Breast epithelium (tissue), 4 donors: ENCODE results near the gene TXLNB. TPM values are rescaled to one million over a fixed set of nuclear protein-coding genes. Genes with fewer than 3 reads are reported as not detected.
"Not testable (repeated sequence)": the region's sequence is repeated elsewhere in the genome, so short reads cannot be mapped to it uniquely, and the experiment has no call there.

Experiments used
- DNase-seq, 2 donors: peaks; one replicate each; pipeline ENCODE4 v3.0.0-alpha.2; 2019; ENCODE audit warnings: low spot score in 2 of 2
- H3K27ac ChIP-seq, 2 donors: fragments of 200-600 bp; sonication (generic) in 1 of 2; one replicate each; pipeline ENCODE4 v1.5.1; 2016 to 2019; ENCODE audit warnings: mild to moderate bottlenecking in 1 of 2
- H3K27me3 ChIP-seq, 2 donors: fragments of 200-600 bp; sonication (generic) in 1 of 2; one replicate each; pipeline versions ENCODE4 v1.5.1 to v1.6.0; 2017 to 2019; ENCODE audit warnings: control low read depth in 1 of 2, mild to moderate bottlenecking in 1 of 2
- H3K36me3 ChIP-seq: fragments of 200-600 bp; one replicate; pipeline ENCODE4 v1.5.1; 2019
- H3K4me1 ChIP-seq, 2 donors: fragments of 200-600 bp; sonication (generic); one replicate each; pipeline ENCODE4 v1.5.1; 2016 to 2019; ENCODE audit warnings: control low read depth in 1 of 2
- H3K4me3 ChIP-seq, 3 donors: fragments of 200-600 bp; sonication (generic); 1 replicate in 2 of 3; 2 replicates in 1 of 3; pipeline ENCODE4 v1.5.1; 2016 to 2019; ENCODE audit warnings: mild to moderate bottlenecking in 3 of 3, moderate library complexity in 2 of 3
- H3K9me3 ChIP-seq, 2 donors: fragments of 200-600 bp; sonication (generic) in 1 of 2; one replicate each; pipeline ENCODE4 v1.5.1; 2016 to 2019; ENCODE audit warnings: control low read depth in 1 of 2
- POLR2A ChIP-seq: fragments of 450-650 bp; IDR thresholded peaks from one replicate; pipeline ENCODE4 v1.6.1; 2016; ENCODE audit warnings: antibody characterized with exemption, mild to moderate bottlenecking, moderate library complexity
- POLR2AphosphoS5 ChIP-seq, 3 donors: sonication (generic); formaldehyde crosslinking; IDR thresholded peaks; one replicate each; pipeline ENCODE4 v1.6.1; 2017; ENCODE audit warnings: antibody characterized with exemption in 3 of 3
- intact Hi-C: fragments of 100-400 bp; cut with DNase I; formaldehyde crosslinking; loops from one replicate; pipeline ENCODE4 v1.15.1; 2023; ENCODE audit warnings: low total_unique reads
- total RNA-seq, 3 donors: library from RNA; depleted of rRNA; stranded (reverse); fragments of >200 nt; gene quantifications; one replicate each; pipeline ENCODE4 v1.1.0, GENCODE V29; 2016
- TF ChIP-seq, protein P1 (sequence below), 3 donors: fragments of 450-650 bp; IDR thresholded peaks; one replicate each; pipeline ENCODE4 v1.5.1; 2016 to 2017; ENCODE audit warnings: antibody characterized with exemption in 3 of 3, mild to moderate bottlenecking in 3 of 3, moderate library complexity in 3 of 3

Gene TXLNB
- total RNA-seq, 3 donors from 2014 or later = 0.96 to 2.9 (median 2.5) TPM

- TF ChIP-seq, protein P1, sequence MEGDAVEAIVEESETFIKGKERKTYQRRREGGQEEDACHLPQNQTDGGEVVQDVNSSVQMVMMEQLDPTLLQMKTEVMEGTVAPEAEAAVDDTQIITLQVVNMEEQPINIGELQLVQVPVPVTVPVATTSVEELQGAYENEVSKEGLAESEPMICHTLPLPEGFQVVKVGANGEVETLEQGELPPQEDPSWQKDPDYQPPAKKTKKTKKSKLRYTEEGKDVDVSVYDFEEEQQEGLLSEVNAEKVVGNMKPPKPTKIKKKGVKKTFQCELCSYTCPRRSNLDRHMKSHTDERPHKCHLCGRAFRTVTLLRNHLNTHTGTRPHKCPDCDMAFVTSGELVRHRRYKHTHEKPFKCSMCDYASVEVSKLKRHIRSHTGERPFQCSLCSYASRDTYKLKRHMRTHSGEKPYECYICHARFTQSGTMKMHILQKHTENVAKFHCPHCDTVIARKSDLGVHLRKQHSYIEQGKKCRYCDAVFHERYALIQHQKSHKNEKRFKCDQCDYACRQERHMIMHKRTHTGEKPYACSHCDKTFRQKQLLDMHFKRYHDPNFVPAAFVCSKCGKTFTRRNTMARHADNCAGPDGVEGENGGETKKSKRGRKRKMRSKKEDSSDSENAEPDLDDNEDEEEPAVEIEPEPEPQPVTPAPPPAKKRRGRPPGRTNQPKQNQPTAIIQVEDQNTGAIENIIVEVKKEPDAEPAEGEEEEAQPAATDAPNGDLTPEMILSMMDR (IDR thresholded peaks at IDR 0.05) = no peak
- TF ChIP-seq POLR2AphosphoS5 (IDR thresholded peaks at IDR 0.05) = no peak
- TF ChIP-seq POLR2A = no peak
- Histone ChIP-seq H3K4me1 (no peaks in the 10 kb centered on the region), H3K27me3 (no peaks in the 10 kb centered on the region), H3K4me3 (no peak overlapping the region), H3K9me3 (no peaks in the 10 kb centered on the region), H3K27ac (no peak overlapping the region), H3K36me3 (no peaks in the 10 kb centered on the region)
- no peak for DNase-seq
- intact Hi-C loops = no loop called here
Observed at GRCh38 chr6:139303185-139303584, 11.4 kb upstream of the TXLNB start.

DNA sequence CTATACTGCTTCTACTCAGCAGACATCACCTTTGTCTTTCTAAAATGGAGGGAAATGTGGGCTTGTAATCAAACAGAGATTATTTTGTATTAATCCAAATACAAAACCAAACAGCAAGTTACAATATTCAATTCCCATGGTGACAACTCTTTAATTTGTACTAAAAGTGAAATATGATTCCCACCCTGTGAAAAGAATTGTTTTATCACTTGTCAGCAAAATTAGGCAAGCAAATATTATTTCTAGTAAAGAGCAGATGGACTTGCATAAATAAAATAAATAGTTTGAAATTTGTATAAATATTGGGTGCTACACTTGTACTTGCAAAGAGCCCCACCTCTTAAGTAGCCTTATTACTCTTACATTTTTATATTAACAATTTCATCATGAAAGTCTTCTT is 6.1 kb upstream of the TXLNB start:
- TF ChIP-seq POLR2AphosphoS5 (IDR thresholded peaks at IDR 0.05) (no peak), POLR2A (no peak)
- TF ChIP-seq, protein P1 (IDR thresholded peaks at IDR 0.05) = no peak
- no peak for DNase-seq
- intact Hi-C loops = no loop called here
- Histone ChIP-seq H3K36me3 (no peaks in the 10 kb centered on the region), H3K27me3 (no peaks in the 10 kb centered on the region), H3K4me1 (no peaks in the 10 kb centered on the region), H3K27ac (no peak overlapping the region), H3K4me3 (no peak overlapping the region), H3K9me3 (no peaks in the 10 kb centered on the region)

DNA sequence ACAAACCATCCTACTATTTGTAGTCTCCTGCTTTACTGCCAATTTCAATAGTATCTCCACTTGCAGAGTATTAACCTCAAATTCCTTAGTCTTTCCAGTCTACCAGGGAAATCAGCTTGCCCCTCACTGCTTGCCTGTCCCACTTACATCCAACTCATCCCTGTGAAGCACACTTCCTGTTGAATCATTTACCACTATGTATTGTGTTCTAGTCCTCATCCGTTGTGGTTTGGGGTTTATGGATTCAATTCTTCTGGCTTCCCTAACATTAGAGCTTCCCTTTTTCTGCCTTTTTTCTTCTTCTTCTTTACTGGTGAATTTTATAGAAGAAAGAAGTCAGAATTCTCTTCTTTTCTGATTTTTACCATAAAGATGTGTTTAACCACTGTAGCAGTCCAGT is 5.1 kb upstream of the TXLNB start:
- Histone ChIP-seq H3K27me3 (no peaks in the 10 kb centered on the region), H3K36me3 (no peaks in the 10 kb centered on the region), H3K27ac (no peak overlapping the region), H3K9me3 (no peaks in the 10 kb centered on the region), H3K4me3 (no peak overlapping the region), H3K4me1 (no peaks in the 10 kb centered on the region)
- intact Hi-C loops = no loop called here
- no peak for DNase-seq
- TF ChIP-seq POLR2AphosphoS5 (IDR thresholded peaks at IDR 0.05) (no peak), POLR2A (no peak)
- TF ChIP-seq, protein P1 (IDR thresholded peaks at IDR 0.05) = no peak

- no peak overlapping the region for H3K4me3 ChIP-seq
- no peak for TF ChIP-seq POLR2A
- TF ChIP-seq POLR2AphosphoS5 (IDR thresholded peaks at IDR 0.05) = no peak
- TF ChIP-seq, protein P1 (IDR thresholded peaks at IDR 0.05) = no peak
- no peak for DNase-seq
- intact Hi-C loops = no loop called here
- H3K36me3 ChIP-seq = no peaks in the 10 kb centered on the region
- H3K4me1 ChIP-seq = no peaks in the 10 kb centered on the region
- H3K27ac ChIP-seq = no peak overlapping the region
- no peaks in the 10 kb centered on the region for H3K9me3 ChIP-seq
- H3K27me3 ChIP-seq = no peaks in the 10 kb centered on the region
Observed at GRCh38 chr6:139295901-139296300, 4.1 kb upstream of the TXLNB start.

- TF ChIP-seq POLR2A (no peak), POLR2AphosphoS5 (IDR thresholded peaks at IDR 0.05) (no peak)
- TF ChIP-seq, protein P1 (IDR thresholded peaks at IDR 0.05) = no peak
- Histone ChIP-seq H3K4me1 (no peaks in the 10 kb centered on the region), H3K4me3 (no peak overlapping the region), H3K36me3 (no peaks in the 10 kb centered on the region), H3K27ac (no peak overlapping the region), H3K9me3 (no peaks in the 10 kb centered on the region), H3K27me3 (no peaks in the 10 kb centered on the region)
- DNase-seq = no peak
- intact Hi-C loops = no loop called here
Observed at GRCh38 chr6:139294090-139294489, 2.3 kb upstream of the TXLNB start.

DNA sequence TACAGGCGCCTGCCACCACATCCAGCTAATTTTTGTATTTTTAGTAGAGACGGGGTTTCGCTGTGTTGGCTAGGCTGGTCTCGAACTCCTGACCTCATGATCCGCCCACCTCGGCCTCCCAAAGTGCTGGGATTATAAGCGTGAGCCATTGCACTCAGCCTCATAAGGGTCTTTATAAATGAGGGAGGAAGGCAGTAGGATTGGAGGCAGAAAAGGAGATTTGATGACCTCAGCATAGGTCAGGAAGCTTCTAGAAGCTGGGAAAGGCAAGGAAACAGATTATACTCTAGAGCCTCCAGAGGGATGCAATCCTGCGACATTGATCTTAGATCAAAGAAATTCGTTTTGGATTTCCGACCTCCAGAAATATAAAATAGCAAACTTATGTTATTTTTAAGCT is 1.4 kb upstream of the TXLNB start:
- H3K4me1 ChIP-seq, H3K27ac ChIP-seq, H3K27me3 ChIP-seq, H3K36me3 ChIP-seq, intact Hi-C loops, DNase-seq, H3K9me3 ChIP-seq, H3K4me3 ChIP-seq: not testable (repeated sequence)
